GM21825 (cell line): Measurements from ENCODE around the gene PRCD.

Experiments
- ATAC-seq: cut with Tn5 transposase; IDR thresholded peaks from one replicate; pipeline ENCODE4 v1.9.1; 2021; ENCODE audit warnings: mild to moderate bottlenecking, moderate library complexity; ENCODE audit not compliant: unreplicated experiment

The PRCD gene

DNA sequence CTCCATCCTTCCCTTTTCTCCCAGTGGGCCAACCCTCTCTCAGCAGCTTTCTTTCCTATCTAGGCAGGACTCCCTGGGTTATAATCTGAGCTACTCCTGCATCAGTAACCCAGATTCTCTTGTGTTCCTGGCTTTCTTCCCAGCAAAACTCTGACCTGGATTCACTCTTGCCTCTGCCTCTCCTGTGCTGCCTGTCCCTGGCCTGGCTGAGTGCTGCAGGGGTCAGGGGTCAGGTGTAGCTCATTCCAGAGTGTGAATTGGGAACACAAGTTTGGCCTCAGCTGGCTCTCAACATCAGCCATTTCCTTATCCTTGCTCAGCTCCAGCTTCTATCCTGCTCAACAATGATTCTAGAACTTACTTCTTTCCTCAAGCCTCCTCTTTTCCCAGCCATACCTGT, 48.3 kb downstream of the PRCD start:
- ATAC-seq, result no peak

DNA sequence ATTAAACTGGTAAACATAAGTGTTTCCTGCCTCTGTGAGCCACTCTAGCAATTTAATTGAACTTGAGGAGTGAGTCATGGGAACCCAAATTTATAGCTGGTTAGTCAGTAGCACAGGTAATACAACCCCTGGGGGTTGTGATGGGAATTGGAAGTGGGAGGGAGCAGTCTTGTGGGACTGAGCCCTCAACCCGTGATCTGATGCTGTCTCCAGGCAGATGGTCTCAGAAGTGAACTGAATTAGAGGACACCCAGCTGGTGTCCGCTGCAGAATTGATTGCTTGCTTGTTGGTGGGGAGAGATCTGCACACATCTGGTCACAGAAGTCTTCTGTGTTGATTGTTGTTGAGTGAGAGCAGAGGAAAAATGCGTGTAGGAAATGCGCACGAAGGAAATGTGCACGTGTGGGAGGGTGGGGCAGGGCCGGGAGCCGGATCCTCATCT, 53.6 kb downstream of the PRCD start:
- ATAC-seq, result no peak

DNA sequence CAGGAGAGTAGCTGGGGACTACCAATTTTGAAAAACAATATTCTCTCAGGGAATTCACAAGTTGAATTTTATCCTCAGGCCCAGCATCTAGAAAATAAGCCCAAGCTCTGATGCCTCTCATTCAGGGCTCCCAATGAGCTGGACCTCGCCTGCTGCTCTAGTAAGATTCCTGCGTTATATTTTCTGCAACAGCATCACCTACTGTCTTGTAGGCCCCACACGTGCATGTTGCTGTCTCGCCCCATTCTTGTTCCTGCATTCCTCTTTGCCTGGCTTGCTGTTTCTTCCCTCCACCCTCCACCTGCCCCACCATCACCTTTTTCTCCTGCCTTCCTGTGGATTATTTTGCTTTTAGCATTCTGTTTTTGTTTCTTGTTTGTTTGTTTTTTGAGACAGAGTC, 54.1 kb downstream of the PRCD start:
- ATAC-seq, result no peak

DNA sequence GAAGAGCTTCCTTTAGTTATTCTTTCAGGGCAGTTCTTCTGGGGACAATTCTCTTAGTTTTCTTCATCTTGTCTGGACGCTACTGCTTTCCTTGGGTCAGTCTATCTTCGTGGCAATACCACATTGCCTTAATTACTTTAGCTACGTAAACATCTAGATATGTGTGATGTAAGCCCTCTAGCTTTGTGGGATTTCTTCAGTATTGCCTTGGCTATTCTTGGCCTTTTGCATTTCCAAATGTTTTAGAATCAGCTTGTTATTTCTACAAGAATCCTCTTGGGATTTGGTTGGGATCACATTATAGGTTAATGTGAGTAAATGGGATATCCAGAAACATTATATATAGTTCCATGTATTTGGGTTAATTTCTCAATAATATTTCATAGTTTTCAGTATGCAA, 54.8 kb downstream of the PRCD start:
- ATAC-seq, result no peak
